ENCODE measurements around the gene ACRBP. TPM values are rescaled to one million over a fixed set of nuclear protein-coding genes. Genes with fewer than 3 reads are reported as not detected.
A peak's percentile ranks its signal among the peaks of the same experiment; 100 is the strongest.

The ACRBP gene
- total RNA-seq, result 3.2 TPM

DNA sequence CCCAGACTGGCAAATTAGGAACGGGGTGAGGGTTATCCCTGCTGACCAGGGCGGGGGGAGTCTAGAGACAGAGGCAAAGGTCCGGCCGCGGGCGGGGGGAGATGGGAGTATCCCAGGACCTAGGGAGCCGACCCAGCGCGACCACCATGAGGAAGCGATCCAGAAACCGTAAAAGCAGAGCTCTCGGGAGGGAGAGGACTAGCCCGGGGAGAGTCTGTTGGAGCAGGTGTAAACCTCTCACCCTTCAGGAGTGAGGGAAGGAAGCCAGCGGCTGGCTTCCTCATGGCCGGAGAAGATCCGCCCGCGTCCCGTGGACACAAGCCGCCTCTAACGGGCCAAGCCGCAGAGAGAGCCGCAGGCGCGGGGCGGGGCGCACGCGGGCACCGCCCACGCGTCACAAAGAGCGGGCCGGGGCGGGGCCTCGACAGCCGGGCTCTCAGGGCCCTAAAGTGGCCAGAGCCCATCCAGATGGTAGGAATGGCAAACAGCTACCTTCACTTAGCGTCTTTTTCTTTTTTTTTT lies at the start of gene ACRBP:
ACRBP (minus strand) TSS at position 350 of the 522 bp plus-strand sequence; CDS start at position 284, 66 bp downstream.
- peak; percentile 76 for DNase-seq (ENCODE audit: low spot score)
- ATAC-seq, result peak; percentile 96

GRCh38 chr12:6695313-6696045 lies 48.2 kb upstream of the ACRBP start:
- no peak for ATAC-seq
- no peak for DNase-seq (ENCODE audit: low spot score)

DNA sequence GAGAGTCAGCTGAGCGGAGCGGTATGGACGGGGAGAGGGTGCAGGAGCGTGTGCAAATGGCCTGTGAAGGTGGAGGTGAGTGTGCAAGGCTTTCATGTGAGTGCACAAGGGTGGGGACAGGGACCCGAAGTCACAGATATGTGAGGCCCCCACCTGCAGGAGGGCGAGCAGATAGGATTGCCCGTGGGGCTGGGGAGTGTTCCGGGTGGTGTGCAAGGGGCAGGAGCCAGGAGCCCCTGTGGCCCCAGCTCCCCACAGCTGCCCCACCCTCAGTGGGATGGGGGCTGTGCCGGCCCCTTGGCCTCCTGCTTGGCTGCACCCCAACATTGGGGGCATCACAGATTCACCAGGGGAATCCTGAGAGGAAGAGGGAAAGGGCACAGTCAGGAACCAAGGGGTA lies 47.5 kb upstream of the ACRBP start:
- DNase-seq (ENCODE audit: low spot score) (no peak), ATAC-seq (no peak)

- no peak for ATAC-seq
- no peak for DNase-seq (ENCODE audit: low spot score)
Measured at GRCh38 chr12:6693832-6694355, 46.7 kb upstream of the ACRBP start.

- DNase-seq (ENCODE audit: low spot score) (no peak), ATAC-seq (no peak)
Measured at GRCh38 chr12:6692888-6693287, 45.7 kb upstream of the ACRBP start.

DNA sequence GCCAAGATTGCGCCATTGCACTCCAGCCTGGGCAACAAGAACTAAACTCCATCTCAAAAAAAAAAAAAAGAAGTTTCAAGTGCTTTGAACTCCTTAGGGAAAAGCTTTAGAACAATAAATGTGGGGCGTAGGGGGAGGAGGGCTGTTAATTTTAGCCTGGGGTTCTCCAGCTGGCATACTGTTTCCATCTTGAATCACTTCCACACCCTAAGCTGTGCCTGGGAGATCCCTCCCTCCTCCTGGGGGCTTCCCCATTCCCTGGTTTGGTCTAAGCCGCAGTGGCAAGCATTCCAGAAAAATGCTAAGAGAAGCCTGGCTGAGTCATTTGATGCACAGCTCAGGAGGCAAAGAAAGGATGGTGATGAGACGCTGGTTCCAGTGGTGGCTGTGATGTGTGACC lies 44.2 kb upstream of the ACRBP start:
- no peak for DNase-seq (ENCODE audit: low spot score)
- no peak for ATAC-seq

DNA sequence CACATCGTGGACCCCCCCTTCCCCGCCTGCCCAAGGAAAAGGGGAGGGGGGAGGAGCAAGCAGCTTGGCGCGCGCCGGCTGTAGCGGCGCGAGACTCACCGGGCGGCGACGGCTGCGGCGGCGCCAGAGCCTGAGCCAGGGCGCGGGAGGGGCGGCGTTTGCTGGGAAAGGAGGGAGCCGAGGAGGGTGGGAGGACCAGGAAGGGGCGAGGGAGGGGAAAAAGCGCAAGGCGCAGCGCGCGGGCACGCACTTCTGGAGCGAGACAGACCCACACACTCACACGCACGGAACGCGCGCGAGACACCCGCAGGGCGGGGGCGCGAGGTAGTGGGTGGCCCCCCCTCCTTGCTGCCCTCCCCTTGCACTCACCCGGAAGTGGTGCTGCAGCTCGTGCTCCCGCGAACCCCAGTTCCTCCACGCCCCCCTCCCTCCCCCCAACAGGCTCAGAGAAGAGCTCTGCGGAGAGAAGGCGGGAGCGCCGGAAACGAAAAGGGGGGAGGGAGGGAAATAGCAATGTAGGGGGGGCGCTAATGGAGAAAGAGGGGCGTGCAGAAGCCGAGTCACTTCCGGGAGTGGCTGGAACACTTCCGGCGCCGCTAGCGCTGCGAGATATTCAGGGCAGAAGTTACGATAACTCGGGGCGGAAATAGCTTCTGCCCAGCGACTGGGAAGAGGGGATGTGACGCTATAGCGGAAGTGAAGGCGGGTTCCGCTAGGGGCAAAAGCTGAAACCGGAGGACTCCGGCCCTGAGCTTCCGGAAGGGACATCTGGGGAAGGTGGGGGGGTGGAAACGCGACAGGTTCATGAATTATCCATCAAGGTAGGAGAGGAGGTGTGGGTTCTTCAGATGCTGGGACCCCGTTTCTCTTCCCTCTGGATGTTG lies 42.0 kb upstream of the ACRBP start, which contains the start of gene ZNF384:
ZNF384 (minus strand) TSS at position 377 of the 884 bp plus-strand sequence. CDS start 9,855 bp downstream, outside the sequence.
- ATAC-seq, result peak; percentile 89
- DNase-seq (ENCODE audit: low spot score), result peak; percentile 98

- peak; percentile 56 for DNase-seq (ENCODE audit: low spot score)
- ATAC-seq, result no peak
Measured at GRCh38 chr12:6688543-6688998, 41.3 kb upstream of the ACRBP start.

DNA sequence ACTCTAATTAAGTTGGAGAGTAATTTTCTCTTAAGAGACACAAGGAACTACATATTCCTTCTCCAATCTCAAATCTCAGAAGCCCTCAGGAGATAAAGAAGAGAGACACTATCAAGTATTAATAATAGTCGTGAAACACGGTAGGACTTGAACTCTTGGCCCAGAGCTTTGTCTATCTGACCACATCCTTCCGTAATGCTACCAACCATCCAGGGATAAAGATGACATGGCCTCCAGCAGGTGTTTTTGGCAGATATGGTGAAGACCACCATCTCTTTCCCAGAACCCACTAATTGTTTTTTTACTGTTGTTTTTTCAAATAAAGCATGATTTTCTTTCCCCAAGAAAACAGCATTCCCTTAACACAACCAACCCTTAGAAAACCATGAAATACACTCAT lies 38.6 kb upstream of the ACRBP start:
- no peak for DNase-seq (ENCODE audit: low spot score)
- no peak for ATAC-seq

GRCh38 chr12:6684609-6685008 lies 37.4 kb upstream of the ACRBP start:
- DNase-seq (ENCODE audit: low spot score), result no peak
- ATAC-seq, result no peak

DNA sequence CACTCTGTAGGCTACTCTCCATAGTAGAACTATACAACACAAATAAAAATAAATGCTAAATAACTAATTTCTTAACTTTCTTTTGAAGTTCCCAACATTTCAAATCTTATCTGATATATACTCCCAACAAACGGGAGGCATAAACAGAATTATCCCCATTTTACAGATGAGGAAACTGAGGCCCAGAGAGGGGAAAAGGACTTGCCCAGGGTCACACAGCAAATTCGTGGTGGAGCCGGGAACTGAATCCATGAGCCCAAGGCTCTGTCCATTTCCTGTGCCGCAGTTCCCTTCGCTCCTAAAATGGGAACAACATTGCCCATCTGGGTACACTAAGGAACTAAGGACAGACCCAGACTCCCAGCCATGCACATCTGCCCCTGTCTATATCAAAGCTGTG lies 29.7 kb upstream of the ACRBP start:
- DNase-seq (ENCODE audit: low spot score) (no peak), ATAC-seq (no peak)

GRCh38 chr12:6672143-6672542 lies 24.9 kb upstream of the ACRBP start:
- ATAC-seq (no peak), DNase-seq (ENCODE audit: low spot score) (no peak)

- ATAC-seq, result peak; percentile 17
- no peak for DNase-seq (ENCODE audit: low spot score)
Measured at GRCh38 chr12:6667559-6668210, 20.5 kb upstream of the ACRBP start.

DNA sequence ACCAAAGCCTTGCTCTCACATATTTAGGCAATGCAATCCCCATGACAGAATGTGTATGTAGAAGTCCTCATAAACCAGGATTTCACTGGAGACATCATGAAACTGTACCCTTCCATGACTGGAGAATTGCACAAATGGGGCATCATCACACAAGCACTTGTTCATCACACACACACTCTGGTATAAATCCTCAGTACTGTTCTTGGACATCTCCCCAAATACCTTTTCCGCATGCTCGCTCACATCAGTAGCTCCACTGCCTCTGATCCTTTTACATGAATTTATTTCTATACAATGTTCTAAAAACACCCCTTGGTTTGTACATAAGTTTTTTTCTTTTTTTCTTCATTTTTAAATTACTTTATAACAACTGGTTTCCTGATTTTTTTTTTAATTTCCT lies 19.0 kb upstream of the ACRBP start:
- DNase-seq (ENCODE audit: low spot score) (no peak), ATAC-seq (no peak)

DNA sequence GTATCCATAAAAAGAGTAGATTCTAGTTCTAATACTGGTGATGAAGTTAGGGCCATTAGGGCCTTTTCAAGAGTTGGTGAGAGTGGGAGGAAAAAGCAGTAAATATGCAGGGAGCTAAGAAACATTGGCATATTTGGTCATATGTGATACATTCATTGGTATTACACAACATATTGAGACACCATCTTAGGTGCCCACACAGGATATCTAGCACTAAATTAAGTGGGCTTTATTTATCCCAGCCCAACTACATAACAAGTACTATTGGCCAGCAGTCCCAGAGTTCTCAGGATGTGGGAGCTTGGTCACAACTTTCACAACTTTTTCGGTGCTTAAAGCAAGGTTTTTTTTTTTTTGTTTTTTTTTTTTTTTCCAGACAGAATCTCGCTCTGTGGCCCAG lies 17.7 kb upstream of the ACRBP start:
- ATAC-seq (no peak), DNase-seq (ENCODE audit: low spot score) (no peak)

DNA sequence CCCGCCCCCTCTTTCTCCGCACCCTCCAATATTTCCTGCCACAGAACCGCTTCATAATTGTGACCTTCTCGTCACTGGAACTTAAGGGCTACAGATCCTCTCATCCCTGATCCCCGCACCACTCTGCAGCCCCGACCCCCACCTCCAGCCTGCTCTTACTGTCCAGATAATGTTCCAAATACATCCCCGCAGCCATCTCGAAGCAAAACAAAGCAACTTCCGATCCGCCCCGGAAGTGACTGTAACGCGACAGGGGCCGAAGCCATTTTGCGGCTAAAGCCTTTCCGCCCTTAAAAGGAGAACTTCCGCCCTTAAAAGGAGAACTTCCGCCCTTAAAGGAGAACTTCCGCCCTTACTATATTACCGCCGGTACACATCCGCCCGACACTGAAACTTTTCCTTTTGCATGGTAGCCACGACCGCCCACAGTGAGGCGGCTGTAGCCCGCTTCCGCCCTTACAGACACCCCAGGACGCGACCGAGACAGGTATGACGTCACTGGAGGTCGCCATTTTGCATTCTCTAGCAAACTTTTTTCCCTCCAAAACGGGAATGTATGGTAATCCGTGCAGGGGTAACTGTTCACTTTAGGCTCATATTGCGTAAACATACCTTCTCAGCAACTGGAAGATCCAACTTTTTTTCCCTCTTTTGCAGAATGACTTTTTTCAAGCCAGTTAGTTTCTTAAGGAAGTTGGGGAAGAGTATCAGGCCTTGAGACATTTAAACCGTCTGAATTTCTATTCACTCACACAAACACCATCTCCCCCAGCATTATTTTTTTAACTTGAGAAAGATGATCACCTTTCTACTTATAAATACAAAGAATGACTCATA lies 15.9 kb upstream of the ACRBP start, which contains the start of gene ING4:
ING4 (minus strand) TSS at position 214 of the 837 bp plus-strand sequence; CDS start at position 196, 18 bp downstream.
- peak; percentile 98 for DNase-seq (ENCODE audit: low spot score)
- ATAC-seq, result peak; percentile 99

DNA sequence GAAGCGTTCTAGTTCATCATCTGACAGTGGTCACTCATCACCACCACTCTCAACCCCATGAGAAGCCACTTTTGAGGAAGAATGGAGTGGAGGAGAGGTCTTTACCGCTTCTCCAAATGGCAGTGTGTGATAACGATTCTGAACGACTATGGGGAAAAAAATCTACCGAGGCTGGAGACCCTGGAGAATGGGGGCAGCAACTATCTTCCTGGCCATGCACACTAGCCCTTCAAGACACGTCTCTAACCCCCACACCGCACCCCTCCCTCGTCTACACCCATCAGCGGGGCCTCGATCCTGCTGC lies 15.3 kb upstream of the ACRBP start:
- ATAC-seq (no peak), DNase-seq (ENCODE audit: low spot score) (no peak)

GRCh38 chr12:6653987-6654386 lies 6.8 kb upstream of the ACRBP start:
- no peak for ATAC-seq
- DNase-seq (ENCODE audit: low spot score), result no peak

GRCh38 chr12:6653342-6653741 lies 6.1 kb upstream of the ACRBP start:
- DNase-seq (ENCODE audit: low spot score), result no peak
- no peak for ATAC-seq

DNA sequence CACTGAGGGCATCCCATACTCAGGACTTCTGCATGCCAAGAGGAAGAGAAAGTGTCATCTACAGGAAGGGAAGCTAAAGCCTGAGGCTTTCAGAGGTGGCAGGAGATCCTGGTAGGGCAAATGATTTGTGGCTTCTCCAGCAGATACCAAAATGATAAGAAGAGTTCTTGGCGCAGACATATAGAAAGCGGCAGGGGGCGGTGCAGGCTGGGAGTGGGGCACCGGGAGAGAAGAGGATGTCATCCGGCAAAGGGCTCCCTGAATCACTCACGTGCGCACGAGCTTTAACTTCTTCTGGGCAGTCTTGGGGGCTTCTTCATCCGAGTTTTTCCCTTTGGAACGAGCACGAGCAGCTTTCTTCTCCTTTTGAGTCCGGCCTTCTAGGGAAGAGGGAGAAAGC lies 5.2 kb upstream of the ACRBP start:
- ATAC-seq (no peak), DNase-seq (ENCODE audit: low spot score) (no peak)
